ENCODE data around the gene CALR.
A peak's percentile ranks its signal among the peaks of the same experiment; 100 is the strongest.

The CALR gene

DNA sequence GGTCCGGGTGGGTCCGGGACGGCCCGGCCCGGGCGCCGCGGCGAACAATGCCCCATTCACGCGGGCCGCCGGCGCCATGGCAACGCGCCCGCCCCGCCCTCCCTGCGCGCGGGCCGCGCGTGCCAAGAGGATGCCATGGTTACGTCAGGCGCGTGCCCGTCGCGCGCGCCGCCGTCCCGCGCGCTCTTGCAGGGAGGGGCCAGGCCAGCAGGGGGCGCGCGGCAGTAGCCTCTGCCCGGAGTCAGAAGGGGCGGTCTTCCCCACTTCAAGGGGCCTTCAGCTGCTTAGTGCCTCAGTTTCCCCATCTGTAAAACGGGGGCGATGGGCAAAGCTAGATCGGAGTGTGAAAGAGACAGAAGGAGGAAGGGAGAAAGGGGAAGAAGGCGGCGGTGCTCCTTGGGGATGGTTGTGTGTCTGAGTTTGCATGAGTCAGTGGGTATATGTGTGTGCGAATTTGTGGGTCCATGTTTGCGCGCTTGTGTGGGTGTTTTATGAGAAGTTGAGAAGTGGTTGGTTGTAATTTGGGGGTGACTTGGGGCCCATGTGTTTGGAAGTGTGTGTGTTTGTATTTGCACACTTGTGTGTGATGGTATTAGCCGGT, 45.2 kb downstream of the CALR start:
- peak; percentile 79 for DNase-seq

DNA sequence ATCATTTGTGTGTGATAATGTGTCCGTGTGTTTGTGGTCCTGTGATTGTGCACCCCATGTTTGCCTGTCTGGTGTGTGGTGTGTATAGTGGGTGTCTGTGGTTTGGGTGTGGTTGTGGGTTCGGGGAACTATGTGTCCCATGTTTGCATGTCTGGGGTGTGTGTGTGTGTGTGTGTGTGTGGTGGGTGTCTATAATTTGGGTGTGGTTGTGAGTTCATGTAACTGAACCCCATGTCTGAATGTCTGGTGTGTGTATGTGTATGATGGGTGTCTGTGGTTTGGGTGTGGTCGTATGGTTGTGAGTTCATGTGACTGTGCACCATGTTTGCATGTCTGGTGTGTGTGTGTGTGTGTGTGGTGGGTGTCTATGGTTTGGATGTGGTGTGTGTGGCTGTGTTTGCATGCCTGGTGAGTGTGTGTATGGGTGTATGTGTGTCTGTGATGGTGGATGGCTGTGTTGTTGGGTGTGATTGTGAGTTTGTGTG, 45.8 kb downstream of the CALR start:
- no peak for DNase-seq

DNA sequence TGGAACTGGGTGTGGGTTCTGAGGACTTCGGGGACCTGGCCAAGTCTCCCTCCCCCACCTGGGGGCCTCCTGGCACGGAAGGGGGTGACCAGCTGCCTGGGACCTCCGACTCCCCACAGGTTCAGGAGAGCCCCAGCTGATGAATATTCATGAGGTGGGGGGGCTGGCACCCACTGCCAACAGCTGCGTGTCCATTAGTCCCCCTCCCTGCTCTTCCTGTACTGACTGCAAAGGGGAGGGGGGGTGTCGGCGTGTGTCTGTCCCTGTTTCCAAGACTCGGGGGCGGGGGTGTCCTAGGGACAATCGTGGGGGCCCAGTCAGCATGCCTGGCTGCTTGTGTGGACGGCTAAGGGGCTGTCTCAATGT, 46.3 kb downstream of the CALR start:
- DNase-seq = no peak

DNA sequence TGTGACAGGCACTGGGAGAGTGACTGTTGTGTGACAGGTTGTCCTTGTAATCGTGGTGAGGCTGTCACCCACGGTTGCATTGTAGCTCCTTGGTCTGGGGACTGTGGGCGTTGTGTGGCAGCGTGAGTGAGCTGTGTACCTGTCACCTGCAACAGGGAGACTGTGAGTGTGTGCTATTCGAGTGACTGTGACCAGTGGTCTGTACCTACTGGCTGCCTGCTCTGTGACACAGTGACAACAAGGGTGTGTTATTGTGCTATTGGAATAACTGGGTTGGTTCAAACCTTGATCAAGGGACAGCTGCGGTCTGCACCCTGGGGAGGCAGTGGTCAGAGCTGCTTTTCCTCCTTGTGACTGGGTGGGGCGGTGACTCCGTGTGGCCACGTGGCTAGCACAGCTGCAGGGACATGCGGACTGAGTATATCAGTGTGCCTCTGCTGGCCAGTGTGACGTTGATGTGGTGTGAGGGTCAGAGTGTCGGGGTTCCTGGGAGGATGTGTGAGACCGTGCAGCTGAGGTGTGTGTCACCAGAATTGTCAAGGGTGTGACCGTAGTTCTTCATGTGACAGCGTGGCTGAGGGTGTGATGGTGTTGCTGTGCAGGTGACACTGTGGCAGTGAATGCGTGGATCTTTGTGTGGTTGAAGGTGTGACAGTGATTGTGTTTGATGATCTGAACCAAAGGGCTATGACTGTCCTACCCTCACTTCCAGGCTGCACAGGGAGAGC, 46.8 kb downstream of the CALR start:
- no peak for DNase-seq

DNA sequence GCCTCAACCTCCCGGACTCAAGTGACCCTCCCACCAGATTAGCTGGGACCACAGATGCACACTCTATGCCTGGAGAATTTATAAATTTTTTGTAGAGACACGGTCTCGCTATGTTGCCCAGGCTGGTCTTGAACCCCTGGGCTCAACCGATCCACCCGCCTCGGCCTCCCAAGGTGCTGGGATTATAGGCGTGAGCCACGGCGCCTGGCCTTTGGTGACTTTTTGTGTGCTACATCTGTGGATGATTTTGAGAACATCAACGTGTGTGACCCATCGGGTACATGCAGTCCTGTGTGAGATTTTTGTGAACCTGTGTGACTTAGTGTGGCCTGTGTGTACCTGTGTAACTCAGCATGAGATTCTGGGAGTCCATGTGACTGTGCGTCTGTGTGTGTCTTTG, 48.3 kb downstream of the CALR start:
- DNase-seq = no peak

DNA sequence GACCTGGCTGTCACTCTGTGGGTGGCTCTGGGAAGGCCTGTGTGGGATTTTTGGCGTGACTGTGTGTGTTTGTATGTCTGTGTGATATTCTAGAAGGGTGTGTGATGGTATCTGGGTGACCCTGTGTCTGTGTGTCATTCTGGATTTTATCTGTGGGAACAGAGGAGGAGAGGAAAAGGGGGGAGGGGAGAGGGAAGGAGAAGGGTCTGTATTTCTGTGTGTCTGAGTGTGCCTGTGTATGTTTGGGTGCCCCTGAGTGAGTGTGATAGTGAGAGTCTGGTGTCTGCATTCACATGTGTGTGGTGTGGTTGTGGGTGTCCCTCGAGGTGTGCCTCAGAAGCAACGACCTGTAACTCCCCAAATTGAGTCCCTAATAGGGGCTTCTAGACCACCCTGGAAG, 48.8 kb downstream of the CALR start:
- DNase-seq = no peak

DNA sequence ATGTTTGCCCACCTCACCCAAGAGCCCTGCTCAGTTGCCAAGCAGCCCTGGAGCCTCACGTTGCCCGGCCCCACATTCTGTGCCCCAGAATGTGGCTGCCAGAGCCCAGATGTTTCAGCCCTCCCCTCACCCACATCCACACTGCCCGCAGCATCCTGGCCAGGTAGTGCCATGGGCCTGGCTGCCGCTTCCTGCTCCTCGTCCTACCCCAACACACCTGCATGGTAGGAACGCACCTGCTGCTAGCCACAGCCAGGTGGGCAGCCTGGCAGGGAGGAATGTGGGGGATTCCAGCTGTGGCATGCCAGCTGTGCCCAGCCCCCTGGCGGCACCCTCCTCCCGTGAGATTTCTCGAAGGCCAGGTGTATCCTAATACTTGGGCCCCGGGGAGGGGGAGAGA, 49.4 kb downstream of the CALR start:
- DNase-seq = no peak

DNA sequence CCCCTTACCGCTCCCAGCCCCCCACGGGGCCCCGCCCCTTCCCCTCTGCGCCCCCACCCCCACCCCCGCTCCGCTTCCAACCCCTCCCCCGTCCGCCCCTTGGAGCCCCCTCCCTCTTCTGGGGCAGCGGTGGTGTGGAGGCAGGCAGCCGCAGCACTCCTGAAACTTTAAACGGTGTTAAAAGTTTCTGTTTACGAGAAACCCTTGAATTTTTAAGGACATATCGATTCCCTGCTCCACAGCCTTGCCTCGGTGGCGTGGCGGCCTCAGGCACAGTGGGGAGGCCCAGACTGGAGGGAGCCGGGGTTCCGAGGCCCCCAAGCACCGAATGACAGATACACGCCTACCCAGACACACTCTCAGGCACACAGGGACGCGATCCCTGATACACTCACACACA, 52.0 kb downstream of the CALR start:
- DNase-seq = no peak

DNA sequence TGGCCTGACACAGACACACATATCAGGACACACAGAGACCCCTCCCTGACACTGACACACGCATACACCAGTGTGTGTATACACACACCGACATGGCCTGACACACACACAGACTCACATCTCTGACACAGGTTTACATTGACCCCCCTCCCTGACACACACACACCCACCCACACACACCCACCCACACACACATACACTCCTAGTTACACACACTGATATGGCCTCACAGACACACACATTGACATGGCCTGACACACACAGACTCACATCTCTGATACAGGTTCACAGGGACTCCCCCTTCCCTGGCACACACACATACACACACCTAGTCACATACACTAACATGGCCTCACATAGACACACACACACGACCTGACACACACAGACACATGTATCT, 52.4 kb downstream of the CALR start:
- no peak for DNase-seq

DNA sequence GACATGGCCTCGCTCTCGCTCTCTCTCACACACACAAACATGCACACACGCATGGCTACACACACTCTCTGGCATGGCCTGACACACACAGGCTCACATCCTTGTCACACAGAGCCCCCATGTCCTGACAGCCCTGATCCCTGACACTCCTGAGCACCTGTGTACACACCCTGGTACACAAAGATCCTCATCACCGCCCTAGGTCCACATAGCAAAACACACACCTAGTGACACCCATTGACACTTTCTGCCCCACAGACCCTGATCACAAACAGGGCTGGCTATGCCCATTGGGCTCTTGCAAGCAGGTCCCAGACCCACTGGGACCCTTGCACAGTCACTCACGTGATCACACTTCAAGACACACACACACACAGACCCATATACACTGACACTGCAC, 52.9 kb downstream of the CALR start:
- DNase-seq = no peak

DNA sequence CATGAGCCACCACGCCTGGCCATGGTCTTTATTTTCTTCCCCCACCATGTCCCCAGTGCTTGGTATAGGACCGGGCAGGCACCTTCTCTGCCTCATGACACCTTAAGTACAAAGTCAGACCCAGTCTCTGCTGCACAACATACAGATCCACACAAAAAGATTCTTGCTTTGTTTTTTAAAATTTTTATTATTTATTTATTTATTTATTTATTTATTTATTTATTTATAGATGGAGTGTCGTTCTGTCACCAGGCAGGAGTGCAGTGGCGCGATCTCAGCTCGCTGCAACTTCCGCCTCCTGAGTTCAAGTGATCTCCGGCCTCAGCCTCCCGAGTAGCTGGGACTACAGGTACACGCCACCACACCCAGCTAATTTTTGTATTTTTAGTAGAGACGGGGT, 54.3 kb downstream of the CALR start:
- no peak for DNase-seq

DNA sequence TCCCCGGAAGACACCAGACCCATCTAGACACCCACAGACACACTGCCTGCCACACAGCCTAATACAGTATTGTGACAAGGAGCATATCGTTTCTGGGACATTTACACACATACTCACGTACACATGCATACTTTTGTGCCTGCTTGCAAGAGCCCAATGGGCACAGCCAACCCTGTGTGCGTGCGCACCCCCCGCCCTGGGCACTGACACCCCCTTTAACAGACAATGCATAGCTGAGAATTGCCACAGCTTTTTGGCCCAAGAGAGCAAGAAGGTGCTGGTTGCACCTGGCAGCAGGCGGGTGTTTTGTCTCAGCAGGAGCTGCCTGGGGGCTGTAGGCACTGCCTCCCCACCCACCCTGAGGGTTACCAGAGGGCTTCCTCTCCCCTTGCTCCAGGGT, 55.2 kb downstream of the CALR start:
- DNase-seq = no peak

Data from T-helper 9 cell (primary cell).